T-helper 2 cell (primary cell): ENCODE measurements around the gene ALDH3B2.
"Not testable (repeated sequence)": the region's sequence is repeated elsewhere in the genome, so short reads cannot be mapped to it uniquely, and the experiment has no call there.

Experiments used
- DNase-seq, 5 experiments: peaks; one replicate each; pipeline versions ENCODE4 v3.0.0 to v3.0.0-alpha.2; 2012 to 2022
- total RNA-seq, 2 donors: gene quantifications; one replicate each; lab custom pipeline; 2026; lab: John Stamatoyannopoulos, UW

Gene ALDH3B2
- 0 reads per million in 2 donors for total RNA-seq

- DNase-seq: no peak
Measured at GRCh38 chr11:67674442-67674871, at the start of gene ALDH3B2. Gene ALDH3B2 (minus strand): TSS chr11:67674623. CDS start chr11:67666935, 7,688 bp downstream.

GRCh38 chr11:67723036-67723435 lies 48.6 kb upstream of the ALDH3B2 start:
- not testable (repeated sequence) for DNase-seq

GRCh38 chr11:67716226-67716625 lies 41.8 kb upstream of the ALDH3B2 start:
- DNase-seq: not testable (repeated sequence)

GRCh38 chr11:67715801-67716200 lies 41.4 kb upstream of the ALDH3B2 start:
- not testable (repeated sequence) for DNase-seq

- DNase-seq: peak in 3 of 5 experiments; percentile 22 to 47 (median 33)
Measured at GRCh38 chr11:67713892-67714509, 39.6 kb upstream of the ALDH3B2 start.

GRCh38 chr11:67711676-67712075 lies 37.3 kb upstream of the ALDH3B2 start:
- DNase-seq: not testable (repeated sequence)

GRCh38 chr11:67711212-67711611 lies 36.8 kb upstream of the ALDH3B2 start:
- not testable (repeated sequence) for DNase-seq

- not testable (repeated sequence) for DNase-seq
Measured at GRCh38 chr11:67709806-67710205, 35.4 kb upstream of the ALDH3B2 start.

- no peak for DNase-seq
Measured at GRCh38 chr11:67705264-67705663, 30.8 kb upstream of the ALDH3B2 start.

GRCh38 chr11:67704524-67704923 lies 30.1 kb upstream of the ALDH3B2 start:
- DNase-seq: no peak

- not testable (repeated sequence) for DNase-seq
Measured at GRCh38 chr11:67703709-67704108, 29.3 kb upstream of the ALDH3B2 start.

- no peak for DNase-seq
Measured at GRCh38 chr11:67700548-67701262, 26.3 kb upstream of the ALDH3B2 start.

- no peak for DNase-seq
Measured at GRCh38 chr11:67700141-67700540, 25.7 kb upstream of the ALDH3B2 start.

GRCh38 chr11:67699521-67699920 lies 25.1 kb upstream of the ALDH3B2 start:
- DNase-seq: no peak

- DNase-seq: peak in 1 of 5 experiments; percentile 45
Measured at GRCh38 chr11:67698247-67698646, 23.8 kb upstream of the ALDH3B2 start.

GRCh38 chr11:67697846-67698245 lies 23.4 kb upstream of the ALDH3B2 start:
- DNase-seq: no peak

- no peak for DNase-seq
Measured at GRCh38 chr11:67696998-67697397, 22.6 kb upstream of the ALDH3B2 start.

- DNase-seq: no peak
Measured at GRCh38 chr11:67695606-67696005, 21.2 kb upstream of the ALDH3B2 start.

GRCh38 chr11:67694875-67695555 lies 20.6 kb upstream of the ALDH3B2 start:
- no peak for DNase-seq

- no peak for DNase-seq
Measured at GRCh38 chr11:67691149-67691548, 16.7 kb upstream of the ALDH3B2 start.

GRCh38 chr11:67689178-67689577 lies 14.8 kb upstream of the ALDH3B2 start:
- DNase-seq: no peak

GRCh38 chr11:67687986-67688385 lies 13.6 kb upstream of the ALDH3B2 start:
- DNase-seq: no peak

GRCh38 chr11:67685641-67686332 lies 11.4 kb upstream of the ALDH3B2 start:
- DNase-seq: not testable (repeated sequence)
